SU-DHL-6 (cell line): Measurements from ENCODE around the gene NMT2.

ENCODE experiments used
- H2AFZ ChIP-seq: fragments of 200-600 bp; sonication (generic); 2 replicates; pipeline ENCODE4 v1.6.1; 2014; ENCODE audit warnings: low read depth, mild to moderate bottlenecking, moderate library complexity, mixed read lengths, antibody characterized with exemption, low read length; ENCODE audit not compliant: severe bottlenecking
- H3F3A ChIP-seq: fragments of 200-600 bp; shearing (Covaris generic); 2 replicates; pipeline ENCODE4 v1.6.0; 2016; ENCODE audit warnings: antibody characterized with exemption, mild to moderate bottlenecking; ENCODE audit not compliant: insufficient read depth
- H3K27ac ChIP-seq: fragments of 200-600 bp; sonication (generic); 2 replicates; pipeline ENCODE4 v1.5.1; 2016; ENCODE audit warnings: low read depth, mild to moderate bottlenecking, low read length, moderate library complexity, mixed read lengths
- H3K27me3 ChIP-seq: fragments of 200-600 bp; sonication (generic), shearing (Covaris generic); 2 replicates; pipeline ENCODE4 v1.6.0; 2014; ENCODE audit warnings: mild to moderate bottlenecking, low read length
- H3K36me3 ChIP-seq: fragments of 200-600 bp; sonication (generic); 2 replicates; pipeline ENCODE4 v1.6.1; 2014; ENCODE audit warnings: mild to moderate bottlenecking, low read length, mixed read lengths
- H3K4me2 ChIP-seq: fragments of 300-600, 200-600 bp; shearing (Covaris generic), sonication (generic); 2 replicates; pipeline ENCODE4 v1.6.0; 2014; ENCODE audit warnings: low read length, low read depth, mild to moderate bottlenecking; ENCODE audit not compliant: poor library complexity, severe bottlenecking
- H3K4me3 ChIP-seq: fragments of 200-600 bp; sonication (generic); 2 replicates; pipeline ENCODE4 v1.5.1; 2014; ENCODE audit warnings: antibody characterized with exemption, low read length, mild to moderate bottlenecking, mixed read lengths; ENCODE audit not compliant: insufficient read depth, poor library complexity, severe bottlenecking
- H3K79me2 ChIP-seq: fragments of 200-600 bp; sonication (generic); 2 replicates; pipeline ENCODE4 v1.6.1; 2014; ENCODE audit warnings: mild to moderate bottlenecking, low read length, moderate library complexity; ENCODE audit not compliant: insufficient read depth
- H3K9ac ChIP-seq: fragments of 200-600 bp; sonication (generic); 2 replicates; pipeline ENCODE4 v1.7.0; 2014; ENCODE audit warnings: mild to moderate bottlenecking, low read length
- H3K9me2 ChIP-seq: fragments of 200-600 bp; sonication (generic); replicated peaks from 2 replicates; pipeline ENCODE4 v1.6.1; 2014; ENCODE audit warnings: low read length; ENCODE audit not compliant: insufficient read depth
- H3K9me3 ChIP-seq: fragments of 200-600 bp; sonication (generic); 2 replicates; pipeline ENCODE4 v1.6.1; 2014; ENCODE audit warnings: low read length, mixed read lengths; ENCODE audit not compliant: insufficient read depth
- H4K20me1 ChIP-seq: fragments of 200-600 bp; sonication (generic); 2 replicates; pipeline ENCODE4 v1.6.1; 2014; ENCODE audit warnings: low read depth, mild to moderate bottlenecking, antibody characterized with exemption, low read length, moderate library complexity, mixed read lengths
- EZH2phosphoT487 ChIP-seq: fragments of 200-600 bp; sonication (generic), shearing (Covaris generic); conservative IDR thresholded peaks from 2 replicates; pipeline ENCODE4 v1.6.1; 2018; ENCODE audit warnings: mild to moderate bottlenecking, antibody characterized with exemption, low read length, moderate library complexity, mixed read lengths
- TF ChIP-seq, protein P1 (sequence below): fragments of 200-600 bp; sonication (generic); IDR thresholded peaks from one replicate; pipeline ENCODE4 v1.5.1; 2017; ENCODE audit warnings: antibody characterized with exemption, mild to moderate bottlenecking, low read length, moderate library complexity; ENCODE audit not compliant: insufficient read depth, poor library complexity, severe bottlenecking

Gene NMT2

DNA sequence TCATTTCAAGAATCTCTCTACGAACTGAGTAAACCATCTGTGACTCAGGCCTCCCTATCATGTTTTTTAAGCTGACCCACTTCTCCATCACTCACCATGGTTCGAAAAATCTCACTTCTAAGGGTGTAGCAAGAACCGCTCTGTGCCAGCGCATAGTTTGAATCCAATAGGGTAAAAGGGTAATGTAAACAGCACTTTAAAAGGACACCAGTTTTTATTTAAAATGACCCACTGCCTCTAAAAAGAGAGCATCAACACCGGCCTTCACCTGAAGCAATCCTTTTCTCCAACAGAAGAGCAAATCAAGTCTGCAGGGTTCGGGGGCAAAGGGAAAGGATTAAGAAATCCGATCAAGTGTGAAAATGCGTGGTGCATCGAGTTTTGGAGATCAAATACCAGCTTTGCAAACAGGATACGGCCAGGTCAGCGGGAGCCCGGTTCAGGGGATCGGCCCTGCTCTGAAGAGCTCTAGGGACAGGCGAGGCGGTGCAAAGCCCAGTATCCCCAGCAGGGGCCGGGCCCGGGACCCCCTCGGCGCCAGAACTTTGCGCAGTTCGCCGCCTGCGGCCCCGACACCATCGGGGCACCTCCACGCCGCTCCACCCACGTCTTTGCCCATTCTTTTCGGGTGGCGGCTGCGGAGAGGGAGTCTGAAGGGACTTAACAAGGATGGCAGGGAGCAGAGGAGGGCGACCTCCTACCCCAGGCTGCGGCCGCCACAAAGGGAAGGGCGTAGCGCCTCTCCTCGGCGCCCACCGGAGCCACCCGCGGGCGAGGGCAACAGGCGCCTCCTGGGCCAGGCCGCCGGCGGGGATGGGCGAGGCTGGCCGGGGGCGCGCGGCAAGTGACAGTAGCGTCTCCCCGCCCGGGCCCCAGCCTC, 842 bp downstream of the NMT2 start:
- Histone ChIP-seq H3K9me2 (no peaks in the 10 kb centered on the region), H4K20me1 (no peaks in the 10 kb centered on the region), H3K9me3 (no peaks in the 10 kb centered on the region), H3K27me3 (0 out of 2 replicates have a peak, but pooled peaks cover 4% of the 10 kb centered on the region), H3K79me2 (no peaks in the 10 kb centered on the region), H3K27ac (no peak overlapping the region), H3K4me2 (peak overlapping the region; percentile 81), H3F3A (no peaks in the 10 kb centered on the region), H3K9ac (peak overlapping the region; percentile 47), H3K4me3 (peak overlapping the region; percentile 87), H3K36me3 (no peaks in the 10 kb centered on the region), H2AFZ (peak overlapping the region; percentile 89)
- TF ChIP-seq, protein P1, sequence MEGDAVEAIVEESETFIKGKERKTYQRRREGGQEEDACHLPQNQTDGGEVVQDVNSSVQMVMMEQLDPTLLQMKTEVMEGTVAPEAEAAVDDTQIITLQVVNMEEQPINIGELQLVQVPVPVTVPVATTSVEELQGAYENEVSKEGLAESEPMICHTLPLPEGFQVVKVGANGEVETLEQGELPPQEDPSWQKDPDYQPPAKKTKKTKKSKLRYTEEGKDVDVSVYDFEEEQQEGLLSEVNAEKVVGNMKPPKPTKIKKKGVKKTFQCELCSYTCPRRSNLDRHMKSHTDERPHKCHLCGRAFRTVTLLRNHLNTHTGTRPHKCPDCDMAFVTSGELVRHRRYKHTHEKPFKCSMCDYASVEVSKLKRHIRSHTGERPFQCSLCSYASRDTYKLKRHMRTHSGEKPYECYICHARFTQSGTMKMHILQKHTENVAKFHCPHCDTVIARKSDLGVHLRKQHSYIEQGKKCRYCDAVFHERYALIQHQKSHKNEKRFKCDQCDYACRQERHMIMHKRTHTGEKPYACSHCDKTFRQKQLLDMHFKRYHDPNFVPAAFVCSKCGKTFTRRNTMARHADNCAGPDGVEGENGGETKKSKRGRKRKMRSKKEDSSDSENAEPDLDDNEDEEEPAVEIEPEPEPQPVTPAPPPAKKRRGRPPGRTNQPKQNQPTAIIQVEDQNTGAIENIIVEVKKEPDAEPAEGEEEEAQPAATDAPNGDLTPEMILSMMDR = no peak
- TF ChIP-seq EZH2phosphoT487 = no peak

- H3K4me3 ChIP-seq = no peak overlapping the region
- no peaks in the 10 kb centered on the region for H4K20me1 ChIP-seq
- TF ChIP-seq EZH2phosphoT487 = no peak
- TF ChIP-seq, protein P1 = no peak
- no peak overlapping the region for H3K27ac ChIP-seq
- no peak overlapping the region for H3K9ac ChIP-seq
- H3K9me2 ChIP-seq = no peaks in the 10 kb centered on the region
- no peaks in the 10 kb centered on the region for H3K36me3 ChIP-seq
- no peak overlapping the region for H2AFZ ChIP-seq
- H3F3A ChIP-seq = no peaks in the 10 kb centered on the region
- no peaks in the 10 kb centered on the region for H3K9me3 ChIP-seq
- no peaks in the 10 kb centered on the region for H3K79me2 ChIP-seq
- 0 out of 2 replicates have a peak, but pooled peaks cover 4% of the 10 kb centered on the region for H3K27me3 ChIP-seq
- H3K4me2 ChIP-seq = no peak overlapping the region
These were observed 2.2 kb downstream of the NMT2 start for GRCh38 chr10:15166325-15166724.

GRCh38 chr10:15163253-15163828, 5.2 kb downstream of the NMT2 start:
- no peaks in the 10 kb centered on the region for H3K79me2 ChIP-seq
- no peak overlapping the region for H3K4me3 ChIP-seq
- TF ChIP-seq EZH2phosphoT487 = no peak
- TF ChIP-seq, protein P1 = no peak
- H3K9ac ChIP-seq = no peak overlapping the region
- H3K36me3 ChIP-seq = no peaks in the 10 kb centered on the region
- no peaks in the 10 kb centered on the region for H3F3A ChIP-seq
- no peaks in the 10 kb centered on the region for H4K20me1 ChIP-seq
- no peaks in the 10 kb centered on the region for H3K9me3 ChIP-seq
- 0 out of 2 replicates have a peak, but pooled peaks cover 4% of the 10 kb centered on the region for H3K27me3 ChIP-seq
- no peak overlapping the region for H3K27ac ChIP-seq
- no peaks in the 10 kb centered on the region for H3K9me2 ChIP-seq
- no peak overlapping the region for H2AFZ ChIP-seq
- no peak overlapping the region for H3K4me2 ChIP-seq
